ENCODE results near the gene MAD2L2. TPM values are rescaled to one million over a fixed set of nuclear protein-coding genes. Genes with fewer than 3 reads are reported as not detected.

The MAD2L2 gene
- total RNA-seq, 1 donor from 2014 or later: 111 TPM

DNA sequence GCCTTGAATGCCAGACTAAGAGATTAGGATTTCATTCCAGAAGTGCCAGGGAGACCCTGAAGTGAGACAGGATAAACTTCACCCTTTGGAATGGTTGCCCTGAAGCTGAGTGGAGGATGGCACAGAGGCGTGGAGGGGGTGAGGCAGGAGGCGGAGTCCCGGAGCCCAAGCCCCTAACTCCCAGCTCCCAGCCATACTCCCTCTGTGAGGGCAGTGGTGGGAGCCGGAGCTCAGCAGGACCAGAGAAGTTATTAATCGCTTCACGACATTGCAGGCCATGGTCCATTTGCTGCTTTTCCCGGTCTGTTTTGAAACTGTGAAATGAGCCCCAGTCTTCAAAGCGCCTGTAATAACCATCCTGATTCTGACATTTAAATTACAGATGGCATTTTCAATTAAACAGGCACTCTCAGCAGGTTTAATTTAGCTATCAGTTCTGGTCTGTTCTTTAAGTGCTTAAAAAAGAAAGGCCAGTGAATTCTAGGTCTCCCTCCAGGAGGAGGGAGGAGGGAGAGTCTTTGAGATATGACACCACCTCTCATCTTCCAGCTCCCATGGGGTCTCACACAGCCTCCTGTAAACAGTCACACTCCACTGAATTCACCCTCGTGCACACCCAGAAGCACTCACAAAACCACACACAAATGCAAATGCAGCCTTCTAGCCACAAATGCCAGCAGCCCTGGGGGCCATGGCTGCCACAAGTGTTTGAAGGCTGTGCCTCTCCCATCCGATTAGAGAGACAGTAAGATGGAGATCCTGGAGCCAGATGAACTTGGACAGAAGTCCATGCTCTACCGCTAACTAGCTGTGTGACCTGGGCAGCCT lies 46.4 kb downstream of the MAD2L2 start:
- Mint-ChIP-seq H3K36me3 (ENCODE audit: low read depth) (no peaks in the 10 kb centered on the region), H3K27ac (ENCODE audit: unreplicated experiment) (no peak overlapping the region), H3K4me1 (no peaks in the 10 kb centered on the region), H3K27me3 (ENCODE audit: low read depth) (peaks cover 49% of the 10 kb centered on the region), H3K4me3 (no peak overlapping the region), H3K9me3 (no peaks in the 10 kb centered on the region)
- TF ChIP-seq, protein P1, sequence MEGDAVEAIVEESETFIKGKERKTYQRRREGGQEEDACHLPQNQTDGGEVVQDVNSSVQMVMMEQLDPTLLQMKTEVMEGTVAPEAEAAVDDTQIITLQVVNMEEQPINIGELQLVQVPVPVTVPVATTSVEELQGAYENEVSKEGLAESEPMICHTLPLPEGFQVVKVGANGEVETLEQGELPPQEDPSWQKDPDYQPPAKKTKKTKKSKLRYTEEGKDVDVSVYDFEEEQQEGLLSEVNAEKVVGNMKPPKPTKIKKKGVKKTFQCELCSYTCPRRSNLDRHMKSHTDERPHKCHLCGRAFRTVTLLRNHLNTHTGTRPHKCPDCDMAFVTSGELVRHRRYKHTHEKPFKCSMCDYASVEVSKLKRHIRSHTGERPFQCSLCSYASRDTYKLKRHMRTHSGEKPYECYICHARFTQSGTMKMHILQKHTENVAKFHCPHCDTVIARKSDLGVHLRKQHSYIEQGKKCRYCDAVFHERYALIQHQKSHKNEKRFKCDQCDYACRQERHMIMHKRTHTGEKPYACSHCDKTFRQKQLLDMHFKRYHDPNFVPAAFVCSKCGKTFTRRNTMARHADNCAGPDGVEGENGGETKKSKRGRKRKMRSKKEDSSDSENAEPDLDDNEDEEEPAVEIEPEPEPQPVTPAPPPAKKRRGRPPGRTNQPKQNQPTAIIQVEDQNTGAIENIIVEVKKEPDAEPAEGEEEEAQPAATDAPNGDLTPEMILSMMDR (conservative IDR thresholded peaks at IDR 0.05): no peak
- DNase-seq (ENCODE audit: low read depth, low spot score): no peak

DNA sequence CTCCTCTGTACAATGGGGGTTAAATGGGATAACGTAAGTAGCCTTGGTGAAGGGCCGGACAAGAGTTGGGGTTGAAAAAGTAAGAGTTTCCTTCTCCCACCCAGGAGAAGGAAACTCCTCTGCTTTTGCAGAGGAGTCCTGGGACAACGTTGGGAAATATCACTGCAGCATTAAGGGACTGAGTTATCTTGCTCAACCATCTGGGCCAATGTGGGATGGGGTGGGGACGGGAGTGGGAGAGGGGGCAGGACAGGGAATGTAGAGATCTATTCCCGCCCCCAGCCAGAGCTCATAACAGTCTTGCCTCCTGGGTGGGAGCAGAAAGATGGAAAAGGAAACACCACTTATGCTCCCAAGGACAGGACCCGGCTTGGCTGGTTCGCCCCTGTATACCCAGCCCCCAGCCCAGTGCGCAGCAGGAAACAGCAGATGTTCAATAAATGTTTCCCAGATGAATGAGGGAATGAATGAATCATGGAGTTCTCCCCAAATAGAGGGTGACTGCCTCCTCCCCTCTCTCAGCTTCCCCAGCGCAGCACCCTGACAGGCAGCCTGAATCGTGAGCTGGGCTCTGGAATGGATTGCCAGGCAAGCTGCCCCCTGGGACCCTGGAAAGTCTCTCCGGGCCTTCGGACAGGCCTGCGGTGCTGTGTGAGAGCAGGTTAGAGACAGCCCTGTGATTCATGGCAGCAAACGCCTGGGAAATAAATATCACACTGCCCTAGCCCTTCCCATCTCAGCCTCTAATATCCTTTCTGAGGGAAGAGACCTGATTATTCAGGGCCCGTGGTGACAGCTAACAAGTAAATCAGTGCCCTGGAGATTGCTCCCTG lies 51.5 kb downstream of the MAD2L2 start:
- no peaks in the 10 kb centered on the region for H3K4me1 Mint-ChIP-seq
- no peaks in the 10 kb centered on the region for H3K36me3 Mint-ChIP-seq (ENCODE audit: low read depth)
- no peaks in the 10 kb centered on the region for H3K9me3 Mint-ChIP-seq
- no peak overlapping the region for H3K27ac Mint-ChIP-seq (ENCODE audit: unreplicated experiment)
- H3K4me3 Mint-ChIP-seq: no peak overlapping the region
- DNase-seq (ENCODE audit: low read depth, low spot score): no peak
- TF ChIP-seq, protein P1 (conservative IDR thresholded peaks at IDR 0.05): no peak
- peaks cover 43% of the 10 kb centered on the region for H3K27me3 Mint-ChIP-seq (ENCODE audit: low read depth)

DNA sequence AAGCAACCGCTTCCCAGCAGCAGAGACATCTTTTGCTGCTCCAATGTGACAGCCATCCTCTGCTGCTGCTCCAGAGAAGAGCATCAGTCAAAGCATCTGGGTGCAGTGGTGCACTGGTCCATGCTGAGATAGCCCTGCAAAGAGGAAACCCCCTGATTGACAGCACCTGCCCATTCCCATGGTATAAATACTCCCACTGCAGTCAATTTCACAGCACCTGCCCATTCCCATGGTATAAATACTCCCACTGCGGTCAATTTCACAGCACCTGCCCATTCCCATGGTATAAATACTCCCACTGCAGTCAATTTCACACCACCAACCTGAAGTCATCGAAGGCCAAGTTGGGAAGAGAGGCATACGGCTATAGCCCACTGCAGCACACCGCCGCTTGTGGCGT lies 52.2 kb downstream of the MAD2L2 start:
- TF ChIP-seq, protein P1 (conservative IDR thresholded peaks at IDR 0.05): no peak

DNA sequence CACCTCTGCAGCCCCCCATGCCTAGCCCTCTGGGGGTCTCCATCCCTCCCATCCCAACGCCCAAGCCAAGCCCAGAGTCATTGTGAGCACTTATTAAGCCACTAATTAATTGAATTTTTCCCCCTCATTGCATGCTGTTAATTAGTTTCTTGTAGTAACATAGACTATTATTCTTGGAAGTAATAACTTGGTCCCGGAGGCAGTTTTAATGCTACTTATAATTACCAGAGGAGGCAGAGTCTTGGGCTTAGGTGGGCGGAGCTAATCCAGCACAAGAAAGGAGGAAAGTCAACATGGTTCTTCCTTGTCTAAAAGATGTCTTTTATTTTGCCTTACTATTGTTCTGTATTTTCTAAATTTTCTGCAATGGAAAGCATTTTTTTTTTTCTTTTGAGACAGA lies 54.4 kb downstream of the MAD2L2 start:
- Mint-ChIP-seq H3K9me3 (no peaks in the 10 kb centered on the region), H3K27me3 (ENCODE audit: low read depth) (peaks cover 34% of the 10 kb centered on the region), H3K36me3 (ENCODE audit: low read depth) (no peaks in the 10 kb centered on the region), H3K4me1 (no peaks in the 10 kb centered on the region), H3K4me3 (no peak overlapping the region), H3K27ac (ENCODE audit: unreplicated experiment) (no peak overlapping the region)
- TF ChIP-seq, protein P1 (conservative IDR thresholded peaks at IDR 0.05): no peak
- no peak for DNase-seq (ENCODE audit: low read depth, low spot score)

More for the DNA sequence above, 52.2 kb downstream of the MAD2L2 start:
- H3K9me3 Mint-ChIP-seq: no peaks in the 10 kb centered on the region
- DNase-seq (ENCODE audit: low read depth, low spot score): no peak
- H3K27me3 Mint-ChIP-seq (ENCODE audit: low read depth): peaks cover 43% of the 10 kb centered on the region
- no peak overlapping the region for H3K27ac Mint-ChIP-seq (ENCODE audit: unreplicated experiment)
- no peak overlapping the region for H3K4me3 Mint-ChIP-seq
- no peaks in the 10 kb centered on the region for H3K36me3 Mint-ChIP-seq (ENCODE audit: low read depth)
- H3K4me1 Mint-ChIP-seq: no peaks in the 10 kb centered on the region

Other genes with a start within 250 kb of the MAD2L2 start
- 6.8 and 9.1 TPM in 2 replicates for gene DISP3, start 202.0 kb downstream of the MAD2L2 start, total RNA-seq
- gene FBXO2, start 26.7 kb downstream of the MAD2L2 start, total RNA-seq: 0.30 and 0.61 TPM in 2 replicates
- 9.7 and 10.7 TPM in 2 replicates for gene FBXO44, start 26.3 kb downstream of the MAD2L2 start, total RNA-seq
- gene FBXO6, start 16.9 kb downstream of the MAD2L2 start, total RNA-seq: 1.2 and 1.5 TPM in 2 replicates
- gene DRAXIN, start 10.6 kb upstream of the MAD2L2 start, total RNA-seq: 9.7 TPM in 2 replicates
- 36.0 and 36.9 TPM in 2 replicates for gene AGTRAP, start 55.0 kb upstream of the MAD2L2 start, total RNA-seq
- gene C1orf167, start 81.0 kb upstream of the MAD2L2 start, total RNA-seq: not detected in 2 replicates
- gene MTHFR, start 124.8 kb upstream of the MAD2L2 start, total RNA-seq: 28.7 and 29.6 TPM in 2 replicates
- gene CLCN6, start 125.0 kb upstream of the MAD2L2 start, total RNA-seq: 56.2 and 56.3 TPM in 2 replicates
- not detected in 2 replicates for gene NPPA, start 166.6 kb upstream of the MAD2L2 start, total RNA-seq
- gene NPPB, start 177.8 kb upstream of the MAD2L2 start, total RNA-seq: not detected in 2 replicates
- 35.0 and 39.4 TPM in 2 replicates for gene KIAA2013, start 245.3 kb upstream of the MAD2L2 start, total RNA-seq